NAMALWA (cell line): ENCODE measurements around the gene VWA3A.

Experiments
- DNase-seq: peaks from one replicate; pipeline ENCODE4 v3.0.0-alpha.2; 2015; ENCODE audit warnings: low spot score

VWA3A gene

DNA sequence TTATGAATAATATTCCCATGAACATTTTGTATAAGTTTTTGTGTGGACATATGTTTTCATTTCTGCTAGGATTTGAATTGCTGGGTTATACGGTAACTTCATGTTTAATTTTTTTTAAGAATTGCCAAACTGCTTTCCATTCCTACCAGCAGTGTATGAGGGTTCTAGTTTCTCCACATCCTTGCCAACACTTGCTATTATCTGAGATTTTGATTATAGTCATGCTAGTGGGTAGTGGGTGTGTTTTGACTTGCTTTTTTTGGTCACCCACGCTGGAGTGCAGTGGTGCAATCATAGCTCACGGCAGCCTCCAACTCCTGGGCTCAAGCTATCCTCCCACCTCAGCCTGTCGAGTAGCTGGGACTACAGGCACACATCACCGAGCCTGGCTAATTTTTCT lies 110.8 kb downstream of the VWA3A start:
- no peak for DNase-seq

DNA sequence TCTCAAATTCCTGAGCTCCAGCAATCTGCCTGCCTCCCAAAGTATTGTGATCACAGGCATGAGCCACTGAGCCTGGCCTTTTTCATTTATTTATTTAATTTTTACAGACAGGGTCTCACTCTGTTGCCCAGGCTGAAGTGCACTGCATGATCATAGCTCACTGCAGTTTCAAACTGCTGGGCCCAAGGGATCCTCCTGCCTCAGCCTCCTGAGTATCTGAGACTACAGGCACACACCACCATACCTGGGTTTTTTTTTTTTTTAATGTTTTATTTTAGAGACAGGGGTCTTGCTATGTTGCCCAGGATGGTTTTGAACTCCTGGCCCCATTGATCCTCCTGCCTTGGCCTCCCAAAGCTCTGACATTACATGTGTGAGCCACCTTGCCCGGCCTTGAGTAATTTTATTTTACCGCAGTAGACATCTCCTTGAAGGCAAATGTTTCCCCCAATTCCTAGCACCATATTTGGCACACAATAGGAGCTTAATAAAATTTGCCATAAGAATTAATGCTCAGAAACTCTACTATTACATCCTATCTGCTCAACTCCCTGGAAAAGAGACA lies 111.8 kb downstream of the VWA3A start:
- no peak for DNase-seq

DNA sequence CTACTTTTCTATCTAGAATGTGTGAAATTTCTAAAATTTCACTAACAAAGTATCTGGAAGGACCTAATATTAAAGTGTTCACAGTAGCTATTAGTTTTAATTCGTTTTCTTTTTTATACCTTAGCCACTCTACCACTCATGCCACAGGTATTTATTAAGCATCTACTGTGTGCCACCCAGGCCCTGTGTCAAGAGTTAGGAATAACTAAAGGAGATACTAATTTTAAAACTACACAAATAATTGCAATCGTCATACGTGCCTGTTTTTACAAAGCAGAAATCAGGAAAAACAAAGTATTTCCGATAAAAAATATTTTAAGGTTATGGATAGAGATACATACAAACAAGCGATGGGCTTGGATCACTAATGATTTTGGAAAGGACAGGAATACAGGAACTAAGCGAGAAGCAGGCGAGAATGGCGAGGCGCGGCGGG lies 113.3 kb downstream of the VWA3A start:
- no peak for DNase-seq

DNA sequence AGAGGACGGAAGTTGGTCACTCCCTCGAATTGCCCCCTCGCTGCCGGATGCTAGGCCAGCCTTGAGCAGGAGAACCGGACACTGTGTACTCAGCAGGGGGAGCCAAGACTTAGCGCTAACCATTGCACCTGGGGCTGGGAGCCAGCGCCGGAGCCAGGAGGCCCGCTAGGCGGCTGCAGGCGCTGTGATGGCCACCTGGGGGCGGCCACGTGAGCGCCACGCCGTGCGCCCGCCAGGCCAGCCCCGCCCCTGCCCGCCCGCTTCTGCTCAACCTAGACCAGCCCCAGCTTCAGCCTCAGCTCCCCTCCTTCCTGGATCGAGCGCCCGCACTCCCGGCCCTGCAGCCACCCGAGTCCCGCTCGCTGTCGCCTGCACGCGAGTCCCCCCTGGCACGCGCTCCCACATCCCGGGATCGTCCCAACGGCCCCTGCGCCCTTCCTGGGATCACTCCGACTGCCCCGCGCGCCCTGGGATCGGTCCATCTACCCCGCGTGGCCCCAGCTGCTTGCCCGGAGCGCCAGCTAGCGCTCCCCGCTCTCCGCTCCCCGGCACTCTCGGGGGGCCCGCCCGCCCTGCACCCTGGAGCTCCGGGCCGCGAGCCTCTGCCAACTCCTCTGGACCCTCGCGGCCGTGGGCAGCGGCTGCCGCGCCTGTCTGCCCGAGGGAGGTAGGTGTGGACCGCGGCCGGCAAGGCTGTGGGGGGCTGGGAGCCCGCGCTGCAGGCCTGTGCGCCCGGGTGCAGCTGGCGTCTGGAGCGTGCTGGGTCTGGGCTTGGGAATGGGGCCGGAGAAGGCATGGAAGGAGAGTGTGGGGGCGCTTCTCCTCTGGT lies 113.9 kb downstream of the VWA3A start, which contains the start of gene EEF2K:
EEF2K (plus strand) TSS at position 266 of the 829 bp plus-strand sequence. CDS start 19,452 bp downstream, outside the sequence.
- DNase-seq = peak; percentile 90
